Activated CD4-positive, alpha-beta T cell treated with anti-CD3 and anti-CD28 coated beads for 36 hours (primary cell): ENCODE measurements around the gene EVC. TPM values are rescaled to one million over a fixed set of nuclear protein-coding genes. Genes with fewer than 3 reads are reported as not detected.

Experiments used
- ATAC-seq: fragments of 200-7000 bp; cut with Tn5 transposase; one replicate; pipeline ENCODE4 v1.10.0; 2021; ENCODE audit warnings: mild to moderate bottlenecking, moderate library complexity
- CTCF ChIA-PET: fragments of 350-600 bp; sonication (Branson Sonifier 250); formaldehyde crosslinking; loops from one replicate; lab custom pipeline; 2021; ENCODE audit warnings: antibody characterized with exemption; lab: Charles Lee
- POLR2A ChIA-PET: fragments of 350-600 bp; sonication (Branson Sonifier 250); formaldehyde crosslinking; loops from one replicate; lab custom pipeline; 2021; ENCODE audit warnings: antibody characterized with exemption, inconsistent platforms; lab: Charles Lee
- DNase-seq: peaks from one replicate; pipeline ENCODE4 v3.0.0-alpha.2; 2020
- H3K27ac Mint-ChIP-seq: one replicate; pipeline ENCODE4 v1.8.0; 2021; ENCODE audit warnings: mixed read lengths
- H3K27me3 Mint-ChIP-seq: one replicate; pipeline ENCODE4 v1.8.0; 2021; ENCODE audit warnings: mixed read lengths
- H3K36me3 Mint-ChIP-seq: one replicate; pipeline ENCODE4 v1.8.0; 2021; ENCODE audit warnings: low read depth, mixed read lengths
- H3K4me1 Mint-ChIP-seq: one replicate; pipeline ENCODE4 v1.8.0; 2021; ENCODE audit warnings: mixed read lengths
- H3K4me3 Mint-ChIP-seq: one replicate; pipeline ENCODE4 v1.8.0; 2021; ENCODE audit warnings: mild to moderate bottlenecking, moderate library complexity, mixed read lengths
- H3K9me3 Mint-ChIP-seq: one replicate; pipeline ENCODE4 v1.8.0; 2021; ENCODE audit warnings: low read depth, mixed read lengths
- intact Hi-C, 2 experiments: fragments of 100-400 bp; cut with DNase I in 1 of 2; cut with micrococcal nuclease in 1 of 2; formaldehyde crosslinking; loops; one replicate each; pipeline versions ENCODE4 v1.14.2 to v1.15.1; 2022 to 2024; cut with DNase I, micrococcal nuclease
- total RNA-seq, 2 experiments: library from RNA; stranded (reverse); gene quantifications; one replicate each; pipeline ENCODE4 v1.2.3, GENCODE V29; 2021

Gene EVC
- total RNA-seq, 2 experiments from 2014 or later: 0.71 to 1.5 TPM

- Mint-ChIP-seq H3K27ac (no peak overlapping the region), H3K4me1 (no peaks in the 10 kb centered on the region), H3K36me3 (no peaks in the 10 kb centered on the region), H3K27me3 (no peaks in the 10 kb centered on the region), H3K4me3 (no peak overlapping the region), H3K9me3 (no peaks in the 10 kb centered on the region)
- DNase-seq: no peak
- POLR2A ChIA-PET: no interaction called here
- no peak for ATAC-seq
- CTCF ChIA-PET: no interaction called here
- intact Hi-C loops: no loop called here
Measured at GRCh38 chr4:5857199-5857598, 146.2 kb downstream of the EVC start.

- no peak for ATAC-seq
- intact Hi-C loops: no loop called here
- ChIA-PET POLR2A (no interaction called here), CTCF (no interaction called here)
- H3K4me3 Mint-ChIP-seq: no peak overlapping the region
- no peaks in the 10 kb centered on the region for H3K36me3 Mint-ChIP-seq
- no peak overlapping the region for H3K27ac Mint-ChIP-seq
- no peaks in the 10 kb centered on the region for H3K9me3 Mint-ChIP-seq
- H3K4me1 Mint-ChIP-seq: peaks cover 2% of the 10 kb centered on the region
- H3K27me3 Mint-ChIP-seq: no peaks in the 10 kb centered on the region
- no peak for DNase-seq
Measured at GRCh38 chr4:5858020-5858769, 147.2 kb downstream of the EVC start.

GRCh38 chr4:5863461-5864113, 152.6 kb downstream of the EVC start:
- CTCF ChIA-PET: interaction anchor here (0.9 kb wide), 1 partner anchor 135 kb away, joined by 3 read pairs; no protein-coding TSS in a partner anchor
- ATAC-seq (peak; percentile 95), DNase-seq (peak; percentile 87)
- peaks cover 6% of the 10 kb centered on the region for H3K27me3 Mint-ChIP-seq
- peaks cover 24% of the 10 kb centered on the region for H3K4me1 Mint-ChIP-seq
- no peak overlapping the region for H3K4me3 Mint-ChIP-seq
- POLR2A ChIA-PET: no interaction called here
- intact Hi-C loops: loop anchor here in 1 of 2 experiments (2.0 kb wide), 1 partner anchor 105 kb away; no protein-coding TSS in a partner anchor
- no peaks in the 10 kb centered on the region for H3K36me3 Mint-ChIP-seq
- no peaks in the 10 kb centered on the region for H3K9me3 Mint-ChIP-seq
- H3K27ac Mint-ChIP-seq: no peak overlapping the region

Other genes with a start within 250 kb of the EVC start
- gene EVC2, start 2.6 kb upstream of the EVC start, total RNA-seq: under 1 TPM; 0.48 to 0.65 TPM
- gene CRMP1, start 181.9 kb downstream of the EVC start, total RNA-seq: not detected